Esophagus squamous epithelium (tissue), 4 donors: ENCODE data around the gene MAP7D3.
"Not testable (repeated sequence)": the region's sequence is repeated elsewhere in the genome, so short reads cannot be mapped to it uniquely, and the experiment has no call there.

Source experiments
- POLR2A ChIP-seq, 4 donors: fragments of 450-650 bp; IDR thresholded peaks; one replicate each; pipeline ENCODE4 v1.6.1; 2017; ENCODE audit warnings: antibody characterized with exemption in 4 of 4, mild to moderate bottlenecking in 4 of 4, moderate library complexity in 3 of 4
- TF ChIP-seq, protein P1 (sequence below), 6 experiments: fragments of 450-650 bp in 4 of 6; fragments of 200-600 bp in 2 of 6; sonication (generic) in 2 of 6; IDR thresholded peaks; one replicate each; pipeline ENCODE4 v1.5.1; 2016 to 2019; ENCODE audit warnings: antibody characterized with exemption in 6 of 6, mild to moderate bottlenecking in 4 of 6, moderate library complexity in 4 of 6

DNA sequence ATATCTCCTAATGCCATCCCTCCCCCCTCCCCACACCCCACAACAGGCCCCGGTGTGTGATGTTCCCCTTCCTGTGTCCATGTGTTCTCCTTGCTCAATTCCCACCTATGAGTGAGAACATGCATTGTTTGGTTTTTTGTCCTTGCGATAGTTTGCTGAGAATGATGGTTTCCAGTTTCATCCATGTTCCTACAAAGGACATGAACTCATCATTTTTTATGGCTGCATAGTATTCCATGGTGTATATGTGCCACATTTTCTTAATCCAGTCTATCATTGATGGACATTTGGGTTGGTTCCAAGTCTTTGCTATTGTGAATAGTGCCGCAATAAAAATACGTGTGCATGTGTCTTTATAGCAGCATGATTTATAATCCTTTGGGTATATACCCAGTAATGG is 13.4 kb downstream of the MAP7D3 start:
- not testable (repeated sequence) for TF ChIP-seq POLR2A (IDR thresholded peaks at IDR 0.05)
- TF ChIP-seq, protein P1, sequence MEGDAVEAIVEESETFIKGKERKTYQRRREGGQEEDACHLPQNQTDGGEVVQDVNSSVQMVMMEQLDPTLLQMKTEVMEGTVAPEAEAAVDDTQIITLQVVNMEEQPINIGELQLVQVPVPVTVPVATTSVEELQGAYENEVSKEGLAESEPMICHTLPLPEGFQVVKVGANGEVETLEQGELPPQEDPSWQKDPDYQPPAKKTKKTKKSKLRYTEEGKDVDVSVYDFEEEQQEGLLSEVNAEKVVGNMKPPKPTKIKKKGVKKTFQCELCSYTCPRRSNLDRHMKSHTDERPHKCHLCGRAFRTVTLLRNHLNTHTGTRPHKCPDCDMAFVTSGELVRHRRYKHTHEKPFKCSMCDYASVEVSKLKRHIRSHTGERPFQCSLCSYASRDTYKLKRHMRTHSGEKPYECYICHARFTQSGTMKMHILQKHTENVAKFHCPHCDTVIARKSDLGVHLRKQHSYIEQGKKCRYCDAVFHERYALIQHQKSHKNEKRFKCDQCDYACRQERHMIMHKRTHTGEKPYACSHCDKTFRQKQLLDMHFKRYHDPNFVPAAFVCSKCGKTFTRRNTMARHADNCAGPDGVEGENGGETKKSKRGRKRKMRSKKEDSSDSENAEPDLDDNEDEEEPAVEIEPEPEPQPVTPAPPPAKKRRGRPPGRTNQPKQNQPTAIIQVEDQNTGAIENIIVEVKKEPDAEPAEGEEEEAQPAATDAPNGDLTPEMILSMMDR (IDR thresholded peaks at IDR 0.05): not testable (repeated sequence)
